DOHH2 (cell line): ENCODE data around the gene PTPRN2.

Source experiments
- H3F3A ChIP-seq: fragments of 200-600 bp; sonication (generic), shearing (Covaris generic); 2 replicates; pipeline ENCODE4 v1.6.0; 2016; ENCODE audit warnings: antibody characterized with exemption, mild to moderate bottlenecking; ENCODE audit not compliant: control insufficient read depth, insufficient read depth
- H3K27ac ChIP-seq: fragments of 200-600 bp; sonication (generic); 2 replicates; pipeline ENCODE4 v1.5.1; 2014; ENCODE audit warnings: low read depth, mild to moderate bottlenecking, low read length, moderate library complexity
- H3K27me3 ChIP-seq: fragments of 200-600 bp; sonication (generic); 2 replicates; pipeline ENCODE4 v1.6.1; 2014; ENCODE audit warnings: mild to moderate bottlenecking, low read length, mixed read lengths; ENCODE audit not compliant: control insufficient read depth
- H3K36me3 ChIP-seq: fragments of 200-600 bp; sonication (generic); 2 replicates; pipeline ENCODE4 v1.6.1; 2014; ENCODE audit warnings: mild to moderate bottlenecking, low read length, moderate library complexity, mixed read lengths; ENCODE audit not compliant: control insufficient read depth
- H3K4me1 ChIP-seq: fragments of 200-600 bp; sonication (generic); 2 replicates; pipeline ENCODE4 v1.6.1; 2014; ENCODE audit warnings: mild to moderate bottlenecking, low read length, mixed read lengths; ENCODE audit not compliant: control insufficient read depth
- H3K4me2 ChIP-seq: fragments of 200-600 bp; sonication (generic); 2 replicates; pipeline ENCODE4 v1.6.0; 2014; ENCODE audit warnings: mild to moderate bottlenecking, low read length, moderate library complexity
- H3K4me3 ChIP-seq: fragments of 200-600 bp; sonication (generic); 2 replicates; pipeline ENCODE4 v1.5.1; 2014; ENCODE audit warnings: mild to moderate bottlenecking, low read length, mixed read lengths
- H3K79me2 ChIP-seq: fragments of 200-600 bp; sonication (generic); 2 replicates; pipeline ENCODE4 v1.6.1; 2014; ENCODE audit warnings: mild to moderate bottlenecking, low read length, mixed read lengths; ENCODE audit not compliant: control insufficient read depth
- H3K9me2 ChIP-seq: fragments of 200-600 bp; sonication (generic); replicated peaks from 2 replicates; pipeline ENCODE4 v1.6.1; 2014; ENCODE audit warnings: mild to moderate bottlenecking, low read length, mixed read lengths; ENCODE audit not compliant: control insufficient read depth
- H3K9me3 ChIP-seq: fragments of 200-600 bp; sonication (generic); 2 replicates; pipeline ENCODE4 v1.6.1; 2014; ENCODE audit warnings: antibody characterized with exemption, low read length, mixed read lengths; ENCODE audit not compliant: control insufficient read depth, insufficient read depth
- H4K20me1 ChIP-seq: fragments of 200-600 bp; sonication (generic); 2 replicates; pipeline ENCODE4 v1.6.0; 2014; ENCODE audit warnings: low read depth, mild to moderate bottlenecking, antibody characterized with exemption, low read length, moderate library complexity; ENCODE audit not compliant: control insufficient read depth, insufficient read depth
- EZH2phosphoT487 ChIP-seq: fragments of 200-600 bp; sonication (generic); IDR thresholded peaks from 2 replicates; pipeline ENCODE4 v1.6.1; 2017; ENCODE audit warnings: borderline replicate concordance, mild to moderate bottlenecking, antibody characterized with exemption, low read length, moderate library complexity, mixed read lengths
- TF ChIP-seq, protein P1 (sequence below): fragments of 200-600 bp; sonication (generic); IDR thresholded peaks from one replicate; pipeline ENCODE4 v1.5.1; 2014; ENCODE audit warnings: antibody characterized with exemption, mild to moderate bottlenecking, low read depth, low read length; ENCODE audit not compliant: poor library complexity, severe bottlenecking

PTPRN2 gene

DNA sequence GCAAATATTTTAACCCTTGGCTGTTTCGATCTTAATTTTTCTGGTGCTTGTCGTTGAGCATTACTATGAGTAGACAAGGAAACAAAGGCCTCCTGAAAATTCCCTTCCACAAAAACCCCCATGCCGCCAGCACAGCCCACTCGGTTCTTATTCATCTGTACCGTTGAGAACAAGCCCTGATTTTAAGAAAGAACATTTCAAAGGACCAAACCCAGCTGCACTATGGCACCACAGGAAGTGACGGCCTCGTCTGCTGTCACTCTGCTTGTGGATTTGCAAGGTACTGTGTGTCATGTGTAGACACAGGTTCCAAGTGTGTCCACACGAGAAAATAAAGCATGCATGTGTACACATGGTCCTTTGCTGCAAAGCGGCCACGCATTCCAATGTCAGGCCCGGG is 965.6 kb downstream of the PTPRN2 start:
- Histone ChIP-seq H3K4me2 (no peak overlapping the region), H3K27me3 (no peaks in the 10 kb centered on the region), H4K20me1 (no peaks in the 10 kb centered on the region), H3K9me2 (no peaks in the 10 kb centered on the region), H3K27ac (no peak overlapping the region), H3K79me2 (no peaks in the 10 kb centered on the region), H3K9me3 (no peaks in the 10 kb centered on the region), H3K36me3 (no peaks in the 10 kb centered on the region), H3F3A (no peaks in the 10 kb centered on the region), H3K4me3 (no peak overlapping the region), H3K4me1 (no peaks in the 10 kb centered on the region)
- TF ChIP-seq EZH2phosphoT487 = no peak
- TF ChIP-seq, protein P1, sequence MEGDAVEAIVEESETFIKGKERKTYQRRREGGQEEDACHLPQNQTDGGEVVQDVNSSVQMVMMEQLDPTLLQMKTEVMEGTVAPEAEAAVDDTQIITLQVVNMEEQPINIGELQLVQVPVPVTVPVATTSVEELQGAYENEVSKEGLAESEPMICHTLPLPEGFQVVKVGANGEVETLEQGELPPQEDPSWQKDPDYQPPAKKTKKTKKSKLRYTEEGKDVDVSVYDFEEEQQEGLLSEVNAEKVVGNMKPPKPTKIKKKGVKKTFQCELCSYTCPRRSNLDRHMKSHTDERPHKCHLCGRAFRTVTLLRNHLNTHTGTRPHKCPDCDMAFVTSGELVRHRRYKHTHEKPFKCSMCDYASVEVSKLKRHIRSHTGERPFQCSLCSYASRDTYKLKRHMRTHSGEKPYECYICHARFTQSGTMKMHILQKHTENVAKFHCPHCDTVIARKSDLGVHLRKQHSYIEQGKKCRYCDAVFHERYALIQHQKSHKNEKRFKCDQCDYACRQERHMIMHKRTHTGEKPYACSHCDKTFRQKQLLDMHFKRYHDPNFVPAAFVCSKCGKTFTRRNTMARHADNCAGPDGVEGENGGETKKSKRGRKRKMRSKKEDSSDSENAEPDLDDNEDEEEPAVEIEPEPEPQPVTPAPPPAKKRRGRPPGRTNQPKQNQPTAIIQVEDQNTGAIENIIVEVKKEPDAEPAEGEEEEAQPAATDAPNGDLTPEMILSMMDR = no peak

GRCh38 chr7:157621131-157621681 is 966.4 kb downstream of the PTPRN2 start:
- Histone ChIP-seq H3F3A (no peaks in the 10 kb centered on the region), H3K4me1 (no peaks in the 10 kb centered on the region), H3K36me3 (no peaks in the 10 kb centered on the region), H4K20me1 (no peaks in the 10 kb centered on the region), H3K9me2 (no peaks in the 10 kb centered on the region), H3K79me2 (no peaks in the 10 kb centered on the region), H3K4me3 (no peak overlapping the region), H3K9me3 (no peaks in the 10 kb centered on the region), H3K4me2 (no peak overlapping the region), H3K27ac (no peak overlapping the region), H3K27me3 (no peaks in the 10 kb centered on the region)
- TF ChIP-seq, protein P1 = no peak
- no peak for TF ChIP-seq EZH2phosphoT487

GRCh38 chr7:157620616-157621015 is 967.0 kb downstream of the PTPRN2 start:
- no peaks in the 10 kb centered on the region for H3K27me3 ChIP-seq
- no peaks in the 10 kb centered on the region for H3K9me3 ChIP-seq
- H3K27ac ChIP-seq = no peak overlapping the region
- H3K4me1 ChIP-seq = no peaks in the 10 kb centered on the region
- no peak for TF ChIP-seq EZH2phosphoT487
- TF ChIP-seq, protein P1 = no peak
- H3F3A ChIP-seq = no peaks in the 10 kb centered on the region
- no peaks in the 10 kb centered on the region for H4K20me1 ChIP-seq
- H3K36me3 ChIP-seq = no peaks in the 10 kb centered on the region
- H3K4me3 ChIP-seq = no peak overlapping the region
- H3K4me2 ChIP-seq = no peak overlapping the region
- H3K79me2 ChIP-seq = no peaks in the 10 kb centered on the region
- no peaks in the 10 kb centered on the region for H3K9me2 ChIP-seq
